Bronchial epithelial cell (primary cell): ENCODE results near the gene CRK. TPM values are rescaled to one million over a fixed set of nuclear protein-coding genes. Genes with fewer than 3 reads are reported as not detected.
"Not testable (repeated sequence)": the region's sequence is repeated elsewhere in the genome, so short reads cannot be mapped to it uniquely, and the experiment has no call there.

Source experiments
- DNase-seq: peaks from one replicate; pipeline ENCODE4 v3.0.0-alpha.2; 2010; ENCODE audit warnings: low read depth
- FAIRE-seq: peaks from 2 replicates; lab custom pipeline; 2011; peaks lifted over from hg19 to GRCh38; lab: Jason Lieb, UNC
- H3K27me3 ChIP-seq: 2 replicates; pipeline ENCODE4 v1.5.1; 2011; ENCODE audit warnings: low read length; ENCODE audit not compliant: control insufficient read depth, insufficient read depth
- H3K36me3 ChIP-seq: 2 replicates; pipeline ENCODE4 v1.5.1; 2011; ENCODE audit warnings: low read length; ENCODE audit not compliant: control insufficient read depth, insufficient read depth
- H3K4me3 ChIP-seq: 2 replicates; pipeline ENCODE4 v1.5.1; 2011; ENCODE audit warnings: mild to moderate bottlenecking, low read depth, low read length, control low read depth
- CTCF ChIP-seq: IDR thresholded peaks from 2 replicates; pipeline ENCODE4 v1.5.1; 2011; ENCODE audit warnings: mild to moderate bottlenecking, moderate library complexity, low read length, control low read depth, inconsistent platforms; ENCODE audit not compliant: insufficient read depth, severe bottlenecking
- total RNA-seq: library from RNA; depleted of rRNA; stranded (reverse); fragments of >200 nt; gene quantifications from 2 replicates; pipeline ENCODE4 v1.2.1, GENCODE V29; 2014

CRK gene
- total RNA-seq, 1 donor from 2014 or later, result 152 TPM

GRCh38 chr17:1386265-1386664 is 69.8 kb downstream of the CRK start:
- Histone ChIP-seq H3K27me3 (no peaks in the 10 kb centered on the region), H3K4me3 (no peak overlapping the region), H3K36me3 (no peaks in the 10 kb centered on the region)
- FAIRE-seq (no peak), DNase-seq (no peak)
- TF ChIP-seq CTCF, result no peak

- DNase-seq (no peak), FAIRE-seq (no peak)
- Histone ChIP-seq H3K36me3 (no peaks in the 10 kb centered on the region), H3K4me3 (no peak overlapping the region), H3K27me3 (no peaks in the 10 kb centered on the region)
- no peak for TF ChIP-seq CTCF
Observed at GRCh38 chr17:1385861-1386260, 70.2 kb downstream of the CRK start.

GRCh38 chr17:1384905-1385435 is 71.1 kb downstream of the CRK start:
- H3K36me3 ChIP-seq, result no peaks in the 10 kb centered on the region
- DNase-seq, result no peak
- no peak for TF ChIP-seq CTCF
- no peak overlapping the region for H3K4me3 ChIP-seq
- H3K27me3 ChIP-seq, result no peaks in the 10 kb centered on the region
- FAIRE-seq, result no peak

- no peak for FAIRE-seq
- peaks cover 2% of the 10 kb centered on the region for H3K36me3 ChIP-seq
- no peak for TF ChIP-seq CTCF
Observed at GRCh38 chr17:1379930-1380313, 76.1 kb downstream of the CRK start.

GRCh38 chr17:1379208-1379929 is 76.7 kb downstream of the CRK start:
- DNase-seq, result no peak
- H3K36me3 ChIP-seq, result peaks cover 2% of the 10 kb centered on the region
- no peak for FAIRE-seq
- no peak for TF ChIP-seq CTCF
- no peak overlapping the region for H3K4me3 ChIP-seq
- H3K27me3 ChIP-seq, result no peaks in the 10 kb centered on the region

More at GRCh38 chr17:1379930-1380313, 76.1 kb downstream of the CRK start:
- no peak for DNase-seq
- H3K4me3 ChIP-seq, result no peak overlapping the region
- H3K27me3 ChIP-seq, result no peaks in the 10 kb centered on the region

GRCh38 chr17:1378476-1378860 is 77.6 kb downstream of the CRK start:
- H3K27me3 ChIP-seq, DNase-seq, FAIRE-seq, H3K36me3 ChIP-seq, H3K4me3 ChIP-seq: not testable (repeated sequence)
